NCI-H82 treated with DMSO at 0.1 percent for 48 hours (cell line): ENCODE data around the gene BATF2.
"Not testable (repeated sequence)": the region's sequence is repeated elsewhere in the genome, so short reads cannot be mapped to it uniquely, and the experiment has no call there.

Experiments
- DNase-seq: peaks from one replicate; lab custom pipeline; 2025; ENCODE audit not compliant: unreplicated experiment; lab: John Stamatoyannopoulos, UW

BATF2 gene

GRCh38 chr11:65013888-65014725 is 17.3 kb upstream of the BATF2 start, which contains the start of gene ARL2:
Gene ARL2 (plus strand): TSS chr11:65014160. CDS start chr11:65014208, 48 bp downstream.
- DNase-seq = peak; percentile 61

- DNase-seq = peak; percentile 67
Measured at GRCh38 chr11:65013130-65013887, 16.5 kb upstream of the BATF2 start.

- no peak for DNase-seq
Measured at GRCh38 chr11:65008873-65009272, 12.1 kb upstream of the BATF2 start.

- no peak for DNase-seq
Measured at GRCh38 chr11:65008016-65008415, 11.2 kb upstream of the BATF2 start.

- DNase-seq = not testable (repeated sequence)
Measured at GRCh38 chr11:65003968-65004367, 7.2 kb upstream of the BATF2 start.

GRCh38 chr11:65003282-65003681 is 6.5 kb upstream of the BATF2 start:
- DNase-seq = no peak

GRCh38 chr11:65002706-65003105 is 5.9 kb upstream of the BATF2 start:
- no peak for DNase-seq

GRCh38 chr11:64999478-64999877 is 2.7 kb upstream of the BATF2 start:
- DNase-seq = no peak

- no peak for DNase-seq
Measured at GRCh38 chr11:64998690-64999431, 2.1 kb upstream of the BATF2 start.

GRCh38 chr11:64998141-64998540 is 1.4 kb upstream of the BATF2 start:
- no peak for DNase-seq

GRCh38 chr11:64996327-64996709 is 453 bp downstream of the BATF2 start:
- DNase-seq = no peak

GRCh38 chr11:64994318-64994717 is 2.5 kb downstream of the BATF2 start:
- no peak for DNase-seq

- no peak for DNase-seq
Measured at GRCh38 chr11:64990222-64990923, 6.4 kb downstream of the BATF2 start.

GRCh38 chr11:64989416-64989815 is 7.4 kb downstream of the BATF2 start:
- DNase-seq = no peak

- no peak for DNase-seq
Measured at GRCh38 chr11:64987998-64988854, 8.5 kb downstream of the BATF2 start.

GRCh38 chr11:64983339-64983738 is 13.4 kb downstream of the BATF2 start:
- not testable (repeated sequence) for DNase-seq

- no peak for DNase-seq
Measured at GRCh38 chr11:64976651-64977050, 20.1 kb downstream of the BATF2 start.

- DNase-seq = no peak
Measured at GRCh38 chr11:64974124-64974523, 22.6 kb downstream of the BATF2 start.

GRCh38 chr11:64971421-64972233 is 25.1 kb downstream of the BATF2 start, which contains the start of gene MAJIN:
Gene MAJIN (minus strand): TSS chr11:64972108. CDS start chr11:64959405, 12,703 bp downstream.
- DNase-seq = no peak
